ENCODE measurements around the gene GNAZ.
A peak's percentile ranks its signal among the peaks of the same experiment; 100 is the strongest.

Gene GNAZ

DNA sequence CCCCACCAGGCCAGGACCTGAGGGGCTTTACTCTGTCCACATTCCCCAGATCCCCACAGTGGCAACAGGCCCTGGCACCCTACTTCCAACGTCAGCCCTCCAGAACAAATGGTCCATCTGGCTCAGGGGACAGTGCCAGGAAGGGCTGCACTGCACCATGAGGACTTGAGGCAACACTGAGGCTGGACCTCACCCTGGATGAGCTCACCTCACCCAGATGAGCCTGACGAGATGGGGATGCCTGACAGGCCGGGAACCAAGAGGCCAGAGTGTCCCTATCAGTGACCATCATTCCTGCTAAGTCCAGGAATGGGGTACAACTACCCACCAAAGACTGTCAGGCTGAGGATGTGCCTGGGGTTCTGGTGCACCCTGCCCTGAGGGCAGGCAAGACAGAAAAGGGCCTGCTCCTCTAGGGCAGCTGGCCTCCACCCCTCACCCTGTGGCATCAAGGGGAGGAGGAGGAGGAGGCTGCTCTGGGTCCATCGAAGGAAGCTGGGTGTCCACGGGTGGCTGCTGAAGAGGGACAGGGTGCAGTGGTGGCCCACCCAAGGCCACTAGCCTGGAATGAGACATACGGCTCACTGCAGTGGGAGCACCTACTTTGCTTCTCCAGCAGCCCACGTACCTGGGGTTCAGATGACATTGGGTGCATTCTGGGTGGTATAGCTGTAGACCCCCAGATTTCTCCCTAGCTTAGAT, 56.9 kb downstream of the GNAZ start:
- H3K4me3 ChIP-seq (ENCODE audit: low read depth, low read length) = no peak overlapping the region
- no peak for DNase-seq (ENCODE audit: low read depth)
- TF ChIP-seq MYC (IDR thresholded peaks at IDR 0.05; ENCODE audit: low read depth, low read length) (no peak), POLR2A (IDR thresholded peaks at IDR 0.05; ENCODE audit: extremely low read depth, insufficient read length) (no peak)
- TF ChIP-seq, protein P1, sequence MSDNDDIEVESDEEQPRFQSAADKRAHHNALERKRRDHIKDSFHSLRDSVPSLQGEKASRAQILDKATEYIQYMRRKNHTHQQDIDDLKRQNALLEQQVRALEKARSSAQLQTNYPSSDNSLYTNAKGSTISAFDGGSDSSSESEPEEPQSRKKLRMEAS (IDR thresholded peaks at IDR 0.05; ENCODE audit: low read depth, low read length) = no peak
- TF ChIP-seq, protein P2, sequence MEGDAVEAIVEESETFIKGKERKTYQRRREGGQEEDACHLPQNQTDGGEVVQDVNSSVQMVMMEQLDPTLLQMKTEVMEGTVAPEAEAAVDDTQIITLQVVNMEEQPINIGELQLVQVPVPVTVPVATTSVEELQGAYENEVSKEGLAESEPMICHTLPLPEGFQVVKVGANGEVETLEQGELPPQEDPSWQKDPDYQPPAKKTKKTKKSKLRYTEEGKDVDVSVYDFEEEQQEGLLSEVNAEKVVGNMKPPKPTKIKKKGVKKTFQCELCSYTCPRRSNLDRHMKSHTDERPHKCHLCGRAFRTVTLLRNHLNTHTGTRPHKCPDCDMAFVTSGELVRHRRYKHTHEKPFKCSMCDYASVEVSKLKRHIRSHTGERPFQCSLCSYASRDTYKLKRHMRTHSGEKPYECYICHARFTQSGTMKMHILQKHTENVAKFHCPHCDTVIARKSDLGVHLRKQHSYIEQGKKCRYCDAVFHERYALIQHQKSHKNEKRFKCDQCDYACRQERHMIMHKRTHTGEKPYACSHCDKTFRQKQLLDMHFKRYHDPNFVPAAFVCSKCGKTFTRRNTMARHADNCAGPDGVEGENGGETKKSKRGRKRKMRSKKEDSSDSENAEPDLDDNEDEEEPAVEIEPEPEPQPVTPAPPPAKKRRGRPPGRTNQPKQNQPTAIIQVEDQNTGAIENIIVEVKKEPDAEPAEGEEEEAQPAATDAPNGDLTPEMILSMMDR (IDR thresholded peaks at IDR 0.05; ENCODE audit: low read depth, low read length) = no peak

DNA sequence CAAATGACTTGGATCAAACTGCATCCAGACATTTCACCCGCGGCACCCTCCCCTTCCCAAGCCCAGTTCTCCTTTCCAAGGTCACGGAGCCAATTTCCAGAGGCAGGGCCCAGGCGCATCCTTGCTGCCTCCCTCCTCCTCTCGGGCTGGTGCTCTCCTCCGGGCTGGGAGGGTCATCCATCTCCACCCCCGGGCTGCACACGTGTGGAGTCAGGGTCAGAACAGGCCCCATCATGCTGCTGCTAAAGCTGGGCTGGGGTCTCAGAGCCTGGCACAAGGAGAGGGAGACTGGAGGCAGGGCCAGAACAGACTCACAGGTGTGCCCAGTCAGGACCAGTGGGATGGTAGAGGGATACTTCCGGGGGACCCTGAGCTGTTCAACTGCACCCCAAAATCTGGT, 57.5 kb downstream of the GNAZ start:
- TF ChIP-seq MYC (IDR thresholded peaks at IDR 0.05; ENCODE audit: low read depth, low read length) = no peak
- TF ChIP-seq, protein P2 (IDR thresholded peaks at IDR 0.05; ENCODE audit: low read depth, low read length) = no peak
- TF ChIP-seq, protein P1 (IDR thresholded peaks at IDR 0.05; ENCODE audit: low read depth, low read length) = no peak
- no peak for TF ChIP-seq POLR2A (IDR thresholded peaks at IDR 0.05; ENCODE audit: extremely low read depth, insufficient read length)

DNA sequence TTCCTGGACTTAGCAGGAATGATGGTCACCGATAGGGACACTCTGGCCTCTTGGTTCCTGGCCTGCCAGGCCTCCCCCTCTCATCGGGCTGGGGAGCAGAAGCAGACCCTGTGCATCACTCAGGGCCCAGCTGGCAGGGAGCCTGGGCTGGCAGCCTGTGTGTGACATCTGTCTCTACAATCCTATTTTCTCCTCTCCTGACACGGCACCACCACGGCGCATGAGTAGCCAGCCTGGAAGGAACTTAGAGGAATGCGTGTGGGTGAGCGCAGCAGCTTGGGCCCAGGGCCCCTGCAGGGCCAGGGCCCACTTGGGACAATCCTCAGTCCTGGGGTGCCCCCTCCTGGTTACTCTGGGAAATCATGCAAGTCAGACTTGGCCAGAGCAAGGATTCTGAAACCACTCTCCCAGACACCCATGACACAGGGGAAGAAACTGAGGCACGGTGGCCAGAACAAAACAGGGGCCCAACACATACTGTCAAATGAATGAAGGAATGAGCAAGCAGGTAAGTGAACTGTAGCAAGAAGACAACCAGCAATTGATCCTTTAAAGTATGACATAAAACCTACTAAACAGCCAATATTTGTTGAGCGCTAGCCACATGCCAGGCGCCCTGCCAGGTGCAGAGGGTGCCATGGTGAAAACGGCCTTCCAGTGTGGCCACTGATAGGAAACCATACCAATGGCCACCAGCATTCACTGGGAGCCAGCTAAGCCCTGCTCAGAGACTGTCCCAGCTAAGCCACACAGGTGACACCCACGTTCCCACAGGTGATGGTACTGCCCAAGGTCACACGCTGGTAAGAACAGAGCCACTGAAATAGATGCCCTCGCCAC, 58.2 kb downstream of the GNAZ start:
- peak; percentile 79 for DNase-seq (ENCODE audit: low read depth)
- TF ChIP-seq POLR2A (IDR thresholded peaks at IDR 0.05; ENCODE audit: extremely low read depth, insufficient read length) (no peak), MYC (IDR thresholded peaks at IDR 0.05; ENCODE audit: low read depth, low read length) (no peak)
- TF ChIP-seq, protein P2 (IDR thresholded peaks at IDR 0.05; ENCODE audit: low read depth, low read length) = peak; percentile 46
- TF ChIP-seq, protein P1 (IDR thresholded peaks at IDR 0.05; ENCODE audit: low read depth, low read length) = no peak

More for the DNA sequence above, 57.5 kb downstream of the GNAZ start:
- no peak for DNase-seq (ENCODE audit: low read depth)
- no peak overlapping the region for H3K4me3 ChIP-seq (ENCODE audit: low read depth, low read length)

DNA sequence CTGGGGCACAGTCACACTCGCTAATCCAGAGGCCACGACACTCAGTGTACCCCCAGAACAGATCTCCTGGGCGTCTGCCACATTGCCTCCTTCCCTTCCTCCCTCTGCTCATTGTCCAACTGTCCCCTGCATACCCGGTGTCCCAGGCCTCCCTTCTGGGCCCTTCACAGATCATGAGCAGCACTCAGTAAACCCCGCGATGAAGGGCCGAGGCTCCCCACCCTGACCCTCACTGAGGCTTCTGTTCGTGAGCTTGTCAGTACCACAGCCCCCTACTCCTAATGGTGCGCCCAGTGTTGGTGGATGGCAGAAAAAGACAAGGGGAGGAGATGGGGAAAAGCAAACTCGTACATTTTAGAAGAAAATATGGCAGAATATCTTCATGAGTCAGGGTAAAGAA, 58.8 kb downstream of the GNAZ start:
- H3K4me3 ChIP-seq (ENCODE audit: low read depth, low read length) = no peak overlapping the region
- TF ChIP-seq POLR2A (IDR thresholded peaks at IDR 0.05; ENCODE audit: extremely low read depth, insufficient read length) = no peak
- DNase-seq (ENCODE audit: low read depth) = no peak

More for the DNA sequence above, 58.2 kb downstream of the GNAZ start:
- H3K4me3 ChIP-seq (ENCODE audit: low read depth, low read length) = no peak overlapping the region

DNA sequence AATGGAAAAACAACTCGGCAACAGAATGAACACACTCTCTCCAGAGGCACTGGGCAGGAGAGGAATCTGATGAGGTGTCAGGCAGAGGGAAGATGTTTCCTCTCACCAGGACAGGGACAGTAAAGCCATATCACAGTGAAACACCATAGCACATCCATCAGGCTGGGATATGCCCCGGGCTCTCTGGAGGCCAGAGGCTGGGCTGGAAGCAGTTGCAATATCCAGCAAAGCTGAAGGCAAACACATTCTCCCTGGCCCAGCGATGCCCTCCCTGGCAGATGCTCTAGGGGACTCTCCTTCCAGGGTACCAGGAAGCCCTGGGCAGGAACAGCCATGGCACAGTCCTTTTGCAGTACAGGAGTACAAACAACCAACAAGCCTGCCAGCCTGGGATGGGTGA, 60.4 kb downstream of the GNAZ start:
- H3K4me3 ChIP-seq (ENCODE audit: low read depth, low read length) = no peak overlapping the region
- TF ChIP-seq MYC (IDR thresholded peaks at IDR 0.05; ENCODE audit: low read depth, low read length) (no peak), POLR2A (IDR thresholded peaks at IDR 0.05; ENCODE audit: extremely low read depth, insufficient read length) (no peak)
- TF ChIP-seq, protein P1 (IDR thresholded peaks at IDR 0.05; ENCODE audit: low read depth, low read length) = no peak
- TF ChIP-seq, protein P2 (IDR thresholded peaks at IDR 0.05; ENCODE audit: low read depth, low read length) = no peak
- no peak for DNase-seq (ENCODE audit: low read depth)

DNA sequence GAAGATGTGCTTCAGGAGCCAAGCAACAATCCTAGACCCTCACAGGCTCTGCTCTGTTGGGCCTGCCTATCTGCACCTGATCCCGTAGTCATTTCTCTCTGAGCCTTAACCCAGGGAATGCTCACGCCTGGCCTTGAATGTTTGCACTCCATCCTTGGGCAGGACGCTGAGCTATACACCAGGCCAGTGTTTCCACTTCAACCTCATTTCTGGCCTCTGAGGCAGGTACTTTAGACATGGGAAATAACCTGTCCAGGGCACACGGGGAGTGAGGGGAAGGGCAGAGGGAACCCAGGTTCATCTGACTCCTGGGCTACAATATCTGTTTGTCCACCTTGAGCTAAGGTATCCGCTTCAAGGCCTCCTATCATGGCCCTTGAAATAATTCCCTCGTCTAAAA, 61.6 kb downstream of the GNAZ start:
- TF ChIP-seq, protein P1 (IDR thresholded peaks at IDR 0.05; ENCODE audit: low read depth, low read length) = no peak
- no peak for TF ChIP-seq MYC (IDR thresholded peaks at IDR 0.05; ENCODE audit: low read depth, low read length)
- TF ChIP-seq, protein P2 (IDR thresholded peaks at IDR 0.05; ENCODE audit: low read depth, low read length) = no peak
- no peak for DNase-seq (ENCODE audit: low read depth)
- no peak overlapping the region for H3K4me3 ChIP-seq (ENCODE audit: low read depth, low read length)

Measured in NB4 (cell line).